ENCODE measurements around the gene HORMAD2.

- TF ChIP-seq CTCF (IDR thresholded peaks at IDR 0.05) (no peak), EZH2 (IDR thresholded peaks at IDR 0.05) (no peak), EZH2phosphoT487 (IDR thresholded peaks at IDR 0.05) (no peak)
Measured at GRCh38 chr22:30182815-30183214, 102.6 kb downstream of the HORMAD2 start.
